ACC112 (cell line): ENCODE results near the gene DDR2.

Source experiments
- H2AFZ ChIP-seq: fragments of 200-600 bp; sonication (generic); one replicate; pipeline ENCODE4 v1.6.0; 2017; ENCODE audit warnings: antibody characterized with exemption, low read length; ENCODE audit not compliant: unreplicated experiment
- H3K27ac ChIP-seq: fragments of 200-600 bp; sonication (generic); 2 replicates; pipeline ENCODE4 v1.5.1; 2014; ENCODE audit warnings: low read depth, mild to moderate bottlenecking, antibody characterized with exemption, low read length, moderate library complexity
- H3K27me3 ChIP-seq: fragments of 200-600 bp; sonication (generic); 2 replicates; pipeline ENCODE4 v1.6.1; 2014; ENCODE audit warnings: mild to moderate bottlenecking, antibody characterized with exemption, low read length, moderate library complexity, mixed read lengths; ENCODE audit not compliant: insufficient read depth
- H3K36me3 ChIP-seq: fragments of 200-600 bp; sonication (generic); 2 replicates; pipeline ENCODE4 v1.6.1; 2016; ENCODE audit warnings: mild to moderate bottlenecking, antibody characterized with exemption, low read length, moderate library complexity, mixed read lengths; ENCODE audit not compliant: insufficient read depth
- H3K4me1 ChIP-seq: fragments of 200-600 bp; sonication (generic); one replicate; pipeline ENCODE4 v1.6.1; 2016; ENCODE audit warnings: low read length, mixed read lengths; ENCODE audit not compliant: insufficient read depth, unreplicated experiment, control insufficient read depth
- H3K4me3 ChIP-seq: fragments of 200-600 bp; sonication (generic); 2 replicates; pipeline ENCODE4 v1.5.1; 2014; ENCODE audit warnings: mild to moderate bottlenecking, low read depth, low read length
- H3K79me2 ChIP-seq: fragments of 200-600 bp; sonication (generic); one replicate; pipeline ENCODE4 v1.6.0; 2016; ENCODE audit warnings: low read length; ENCODE audit not compliant: control insufficient read depth, unreplicated experiment, insufficient read depth

The DDR2 gene

DNA sequence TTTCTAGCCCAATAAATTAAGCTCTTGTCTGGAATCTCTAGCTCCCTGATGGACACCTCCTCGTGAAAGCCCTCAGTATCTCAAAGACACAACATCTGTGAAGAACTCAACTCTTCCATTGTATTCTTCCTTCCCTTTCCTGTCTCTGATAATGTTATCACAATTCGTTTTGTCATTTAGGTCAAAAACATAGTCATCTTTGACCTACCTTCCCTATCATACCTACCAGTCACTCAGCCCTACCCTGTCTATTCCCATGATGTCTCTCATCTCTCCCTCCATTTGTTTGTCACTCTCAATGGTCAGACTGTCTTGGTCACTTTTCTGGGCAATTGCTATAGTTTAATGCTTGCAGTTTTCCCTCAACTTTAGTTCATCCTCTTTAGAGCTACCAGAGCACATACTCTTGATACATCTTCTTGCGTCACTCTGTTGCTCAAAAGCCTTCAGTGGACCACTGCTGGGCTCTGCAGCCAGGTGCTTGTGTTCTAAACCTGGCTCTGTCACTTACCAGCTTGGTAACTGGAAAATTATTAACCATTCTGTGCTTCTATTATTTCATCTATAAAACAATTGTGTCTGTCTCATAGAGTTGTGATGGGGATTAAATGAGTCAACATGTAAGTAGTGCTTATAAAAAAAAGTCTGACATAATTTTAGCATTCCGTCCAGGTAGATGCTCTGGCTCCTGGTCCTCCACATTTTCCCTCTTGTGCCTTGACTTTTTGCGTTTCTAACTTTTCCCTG, 39.6 kb downstream of the DDR2 start:
- H3K4me3 ChIP-seq, result peak overlapping the region; percentile 46; the same call in 1 of the 2 replicates
- H2AFZ ChIP-seq, result no peak overlapping the region
- peaks cover 81% of the 10 kb centered on the region for H3K79me2 ChIP-seq
- H3K27ac ChIP-seq, result peak overlapping the region; percentile 98
- H3K4me1 ChIP-seq, result peaks cover 84% of the 10 kb centered on the region
- no peaks in the 10 kb centered on the region for H3K27me3 ChIP-seq
- H3K36me3 ChIP-seq, result peaks cover 8% of the 10 kb centered on the region; the same call in 1 of the 2 replicates

DNA sequence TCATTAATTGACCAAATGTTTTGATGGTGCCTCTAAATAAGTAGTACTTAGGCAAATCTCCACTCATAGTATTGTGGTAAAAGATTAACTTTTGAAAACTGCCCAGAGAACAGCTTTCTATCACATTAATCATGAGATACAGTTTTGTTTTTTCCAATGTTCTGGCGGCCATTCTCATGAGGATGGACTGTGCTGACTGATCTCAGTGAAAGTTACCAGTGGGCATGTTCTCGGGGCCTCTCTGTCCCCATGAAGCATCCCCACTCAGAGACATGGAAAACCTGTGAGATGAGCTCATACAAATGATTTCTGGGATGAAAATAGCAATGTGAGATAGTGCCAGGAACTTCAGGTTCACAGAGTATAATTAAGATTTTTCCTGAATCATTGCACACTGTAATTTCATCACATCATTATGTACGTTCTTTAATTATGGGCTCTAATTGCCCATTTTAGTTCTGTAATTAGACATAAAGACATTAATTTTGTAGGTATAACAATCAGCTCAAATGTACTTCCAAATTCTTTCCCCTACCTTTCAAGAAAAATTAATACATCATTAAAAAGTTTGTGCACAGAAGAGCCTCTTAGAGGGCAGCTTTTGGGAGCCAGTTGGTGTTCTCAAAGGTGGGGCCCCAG, 40.5 kb downstream of the DDR2 start:
- peak overlapping the region; percentile 98 for H3K27ac ChIP-seq

DNA sequence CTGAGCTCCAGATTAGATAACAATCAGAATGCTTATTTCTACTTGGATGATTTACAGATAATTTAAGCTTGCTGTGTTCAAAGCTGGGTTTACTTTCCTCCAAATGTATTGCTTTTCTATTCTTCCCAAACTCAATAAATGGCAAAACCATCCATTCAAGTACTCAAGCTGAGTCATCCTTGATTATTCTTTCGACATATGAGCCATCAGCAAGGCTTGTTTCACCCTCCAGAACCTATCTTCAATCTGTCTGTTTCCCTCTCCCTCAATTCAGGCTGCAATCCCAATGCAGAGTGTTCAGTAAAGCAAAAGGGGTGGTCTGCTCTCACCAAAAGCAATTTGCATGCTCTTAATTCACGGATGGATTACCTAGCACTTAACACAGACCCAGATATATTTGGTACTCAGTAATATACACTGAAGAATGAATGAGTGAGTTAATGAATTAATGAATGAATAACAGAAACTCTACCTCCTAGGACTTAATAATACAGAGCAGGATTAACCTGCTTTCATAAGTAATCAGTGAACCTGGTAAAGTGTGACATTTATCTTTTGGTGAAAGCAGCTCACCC, 41.9 kb downstream of the DDR2 start:
- Histone ChIP-seq H3K4me3 (peak overlapping the region; percentile 23; the same call in 1 of the 2 replicates), H3K27ac (peak overlapping the region; percentile 98), H3K4me1 (peaks cover 92% of the 10 kb centered on the region), H3K27me3 (no peaks in the 10 kb centered on the region), H3K36me3 (peaks cover 6% of the 10 kb centered on the region), H3K79me2 (peaks cover 81% of the 10 kb centered on the region), H2AFZ (no peak overlapping the region)

More for the DNA sequence above, 40.5 kb downstream of the DDR2 start:
- peaks cover 84% of the 10 kb centered on the region for H3K4me1 ChIP-seq
- peak overlapping the region; percentile 34; the same call in 1 of the 2 replicates for H3K4me3 ChIP-seq
- H3K36me3 ChIP-seq, result peaks cover 8% of the 10 kb centered on the region; the same call in 1 of the 2 replicates
- H3K79me2 ChIP-seq, result peaks cover 81% of the 10 kb centered on the region
- H2AFZ ChIP-seq, result no peak overlapping the region
- no peaks in the 10 kb centered on the region for H3K27me3 ChIP-seq

DNA sequence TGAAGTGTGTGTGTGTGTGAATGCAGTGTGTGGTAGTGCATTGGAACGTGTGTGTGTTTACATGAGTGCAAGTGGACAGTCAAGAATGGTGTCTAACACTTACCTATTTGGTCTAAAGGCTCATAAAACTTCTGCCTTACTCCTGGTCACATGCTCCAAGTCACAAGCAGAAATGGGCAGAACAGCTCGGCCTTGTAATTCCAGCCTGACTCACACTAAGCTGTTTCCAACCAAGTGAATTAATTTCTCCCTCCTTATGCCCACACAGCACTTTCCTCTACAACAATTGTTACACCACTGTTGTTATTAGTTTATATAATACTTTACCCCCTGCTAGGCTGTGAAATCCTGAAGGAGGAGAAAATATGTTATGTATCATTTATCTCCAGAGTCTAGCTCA, 43.8 kb downstream of the DDR2 start:
- Histone ChIP-seq H3K4me1 (peaks cover 91% of the 10 kb centered on the region), H3K27ac (peak overlapping the region; percentile 63), H3K36me3 (peaks cover 17% of the 10 kb centered on the region), H3K4me3 (no peak overlapping the region), H2AFZ (no peak overlapping the region), H3K79me2 (peaks cover 85% of the 10 kb centered on the region), H3K27me3 (no peaks in the 10 kb centered on the region)

DNA sequence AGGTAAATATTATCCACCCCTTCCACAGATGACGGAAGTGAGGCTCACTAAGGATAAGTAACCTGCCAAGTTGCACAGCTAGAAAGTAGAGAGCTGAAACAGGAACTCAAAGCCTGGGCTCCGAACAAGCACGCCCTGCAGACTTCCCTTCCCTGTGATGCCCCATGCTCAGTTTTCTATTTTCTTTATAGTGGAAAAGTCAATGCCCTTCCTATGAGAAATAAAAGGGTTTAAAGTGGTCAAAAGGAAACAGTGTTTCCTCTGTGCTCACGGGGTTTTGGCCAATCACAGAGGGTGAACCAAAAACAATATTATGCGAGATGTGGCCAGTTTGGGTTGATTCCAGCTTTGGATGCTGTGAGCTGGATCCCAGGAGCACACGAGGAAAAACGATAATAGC, 44.5 kb downstream of the DDR2 start:
- Histone ChIP-seq H3K27ac (peak overlapping the region; percentile 63; the same call in 1 of the 2 replicates), H3K79me2 (peaks cover 90% of the 10 kb centered on the region)

DNA sequence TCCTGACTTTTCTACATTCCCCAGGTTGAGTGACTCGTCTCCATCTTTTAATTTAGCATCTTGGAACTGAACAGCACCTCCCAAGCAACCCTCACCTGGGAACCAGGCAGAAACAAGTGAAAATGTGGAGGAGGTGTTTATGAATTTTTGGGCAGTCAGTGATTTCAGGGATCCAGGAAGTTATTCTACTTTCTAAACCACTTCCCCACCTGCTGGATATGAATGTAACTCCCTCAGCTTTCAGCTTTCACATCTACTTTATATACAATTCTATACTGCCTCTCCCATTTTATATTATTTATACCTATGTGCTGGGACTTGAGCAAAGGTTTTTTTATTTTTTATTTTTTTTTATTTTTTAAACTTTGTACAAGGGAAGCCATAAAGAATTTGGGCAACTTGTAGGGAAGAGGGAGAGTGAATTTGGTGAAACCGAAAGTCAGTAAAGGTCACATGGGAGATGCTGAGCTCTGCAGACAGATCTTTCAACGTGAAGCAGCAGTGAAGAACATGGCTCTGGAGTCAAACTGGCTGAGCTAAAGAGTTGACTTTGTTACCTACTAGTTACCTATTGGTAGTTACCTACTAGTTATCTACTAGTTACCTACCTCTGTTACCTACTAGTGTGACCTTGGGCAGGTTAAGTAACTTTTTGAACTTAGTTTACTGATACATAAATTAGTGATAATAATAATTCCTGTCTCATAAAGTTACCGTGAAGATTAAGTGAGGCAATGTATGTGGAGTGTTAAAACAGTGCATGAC, 45.5 kb downstream of the DDR2 start:
- H3K4me3 ChIP-seq, result peak overlapping the region; percentile 51; the same call in 1 of the 2 replicates
- peaks cover 91% of the 10 kb centered on the region for H3K4me1 ChIP-seq
- H3K27me3 ChIP-seq, result no peaks in the 10 kb centered on the region
- H3K79me2 ChIP-seq, result peaks cover 89% of the 10 kb centered on the region
- H2AFZ ChIP-seq, result no peak overlapping the region
- peaks cover 17% of the 10 kb centered on the region for H3K36me3 ChIP-seq
- H3K27ac ChIP-seq, result peak overlapping the region; percentile 80

More for the DNA sequence above, 44.5 kb downstream of the DDR2 start:
- Histone ChIP-seq H3K36me3 (peaks cover 17% of the 10 kb centered on the region), H3K4me1 (peaks cover 92% of the 10 kb centered on the region), H3K4me3 (peak overlapping the region; percentile 7; the same call in 1 of the 2 replicates), H3K27me3 (no peaks in the 10 kb centered on the region), H2AFZ (no peak overlapping the region)

DNA sequence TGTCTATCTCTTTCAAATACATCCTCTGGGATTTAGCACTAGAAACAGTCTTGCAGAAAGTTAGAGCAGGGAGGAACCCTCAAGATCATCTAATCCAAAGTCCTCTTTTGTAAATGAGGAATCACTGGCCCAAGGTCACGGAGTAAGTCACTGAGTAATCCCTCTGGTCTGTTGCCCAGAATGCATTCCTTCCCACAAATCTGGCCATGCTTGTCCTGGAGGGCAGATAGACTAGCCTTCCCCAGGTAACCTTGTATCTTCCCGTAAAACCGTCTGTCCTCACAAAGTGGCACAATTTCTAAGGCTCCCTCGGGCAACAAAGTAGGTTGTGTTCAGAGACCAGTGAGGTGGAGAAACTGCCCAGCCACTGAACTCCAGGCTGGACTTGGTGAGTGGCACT, 46.2 kb downstream of the DDR2 start:
- Histone ChIP-seq H3K27me3 (no peaks in the 10 kb centered on the region), H3K4me1 (peaks cover 85% of the 10 kb centered on the region), H3K4me3 (peak overlapping the region; percentile 51; the same call in 1 of the 2 replicates), H3K79me2 (peaks cover 91% of the 10 kb centered on the region), H3K27ac (peak overlapping the region; percentile 80), H3K36me3 (peaks cover 23% of the 10 kb centered on the region), H2AFZ (no peak overlapping the region)

DNA sequence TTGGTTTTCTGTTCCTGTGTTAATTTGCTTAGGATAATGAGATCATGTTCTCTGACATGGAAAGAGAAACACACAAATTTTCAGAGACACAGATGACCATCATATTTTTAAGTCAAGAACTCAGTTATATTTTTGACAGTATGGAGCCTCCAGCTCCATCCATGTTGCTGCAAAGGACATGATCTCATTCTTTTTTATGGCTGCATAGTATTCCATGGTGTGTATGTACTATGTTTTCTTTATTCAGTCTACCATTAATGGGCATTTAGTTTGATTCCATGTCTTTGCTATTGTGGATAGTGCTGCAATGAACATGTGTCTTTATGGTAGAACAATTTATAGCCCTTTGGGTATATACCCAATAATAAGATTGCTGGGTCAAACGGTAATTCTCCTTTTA, 47.0 kb downstream of the DDR2 start:
- Histone ChIP-seq H3K36me3 (peaks cover 23% of the 10 kb centered on the region), H3K27me3 (no peaks in the 10 kb centered on the region), H3K79me2 (peaks cover 91% of the 10 kb centered on the region), H3K4me1 (peaks cover 76% of the 10 kb centered on the region), H3K4me3 (no peak overlapping the region), H3K27ac (no peak overlapping the region; the same call in 1 of the 2 replicates), H2AFZ (no peak overlapping the region)

DNA sequence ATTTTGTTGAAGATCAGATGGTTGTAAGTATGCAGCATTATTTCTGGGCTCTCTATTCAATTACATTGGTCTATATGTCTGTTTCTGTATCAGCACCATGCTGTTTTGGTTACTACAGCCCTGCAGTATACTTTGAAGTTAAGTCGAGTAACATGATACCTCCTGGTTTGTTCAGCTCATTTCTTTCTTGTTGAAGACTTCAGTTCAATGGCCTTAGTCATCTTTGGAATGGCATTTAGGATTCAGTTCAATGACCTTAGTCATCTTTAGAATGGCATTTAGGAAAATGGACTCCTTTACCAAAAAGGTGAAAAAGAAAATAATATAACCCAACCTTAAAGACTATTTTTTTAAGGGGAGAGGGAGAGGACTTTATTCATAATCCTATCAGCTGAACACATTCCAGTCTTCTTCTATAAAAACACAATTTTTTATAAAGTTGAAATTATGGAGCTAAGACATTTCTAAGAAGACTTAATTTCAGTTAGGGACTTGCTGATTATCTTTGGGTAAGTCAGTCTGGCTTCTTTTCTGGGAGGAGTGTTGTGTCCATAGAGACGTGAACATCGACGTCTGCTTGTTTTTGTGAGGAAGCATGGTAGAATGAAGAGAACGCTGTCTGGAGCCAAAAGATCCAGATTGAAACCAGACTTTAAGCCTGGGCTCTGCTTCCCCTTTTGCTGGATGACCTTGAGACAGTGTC, 48.3 kb downstream of the DDR2 start:
- Histone ChIP-seq H3K27ac (peak overlapping the region; percentile 71), H3K4me3 (peak overlapping the region; percentile 26; the same call in 1 of the 2 replicates), H3K27me3 (no peaks in the 10 kb centered on the region), H3K4me1 (peaks cover 64% of the 10 kb centered on the region), H2AFZ (no peak overlapping the region), H3K79me2 (peaks cover 89% of the 10 kb centered on the region), H3K36me3 (peaks cover 18% of the 10 kb centered on the region)

DNA sequence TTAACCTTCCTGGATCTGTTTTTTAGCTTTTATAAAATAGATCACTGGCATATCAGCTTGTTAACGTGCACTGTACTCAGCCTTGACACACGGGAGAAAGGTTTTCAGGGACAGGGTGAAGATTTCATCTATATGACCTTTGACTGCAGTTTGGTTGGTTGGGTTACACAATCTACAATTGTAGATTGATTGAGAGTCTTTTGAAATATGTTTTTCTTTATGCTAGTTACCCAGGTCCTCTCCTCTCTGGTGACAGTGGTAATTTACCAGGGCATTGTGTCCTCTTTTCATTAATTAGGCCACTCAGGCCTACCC, 48.8 kb downstream of the DDR2 start:
- Histone ChIP-seq H3K27me3 (no peaks in the 10 kb centered on the region), H2AFZ (no peak overlapping the region), H3K4me1 (peaks cover 59% of the 10 kb centered on the region), H3K4me3 (peak overlapping the region; percentile 26; the same call in 1 of the 2 replicates), H3K36me3 (peaks cover 18% of the 10 kb centered on the region), H3K79me2 (peaks cover 88% of the 10 kb centered on the region), H3K27ac (peak overlapping the region; percentile 71)
